ENCODE measurements around the gene SCAPER.
"Not testable (repeated sequence)": the region's sequence is repeated elsewhere in the genome, so short reads cannot be mapped to it uniquely, and the experiment has no call there.

The SCAPER gene

GRCh38 chr15:76313731-76314130 lies 591.4 kb downstream of the SCAPER start:
- no peak overlapping the region for H3K27ac ChIP-seq (ENCODE audit: low read depth, low read length)
- peaks cover 9% of the 10 kb centered on the region in 2 donors for H3K4me1 ChIP-seq (ENCODE audit: control insufficient read depth in 1 of 2, insufficient read depth in 2 of 2, low read length in 2 of 2)

GRCh38 chr15:76313175-76313567 lies 592.0 kb downstream of the SCAPER start:
- not testable (repeated sequence) for H3K4me1 ChIP-seq (ENCODE audit: control insufficient read depth in 1 of 2, insufficient read depth in 2 of 2, low read length in 2 of 2); H3K9me3 ChIP-seq (ENCODE audit: control insufficient read depth in 1 of 2, low read length in 2 of 2); H3K27ac ChIP-seq (ENCODE audit: low read depth, low read length); H3K36me3 ChIP-seq (ENCODE audit: control insufficient read depth in 1 of 2, insufficient read depth in 2 of 2, low read length in 2 of 2); H3K4me3 ChIP-seq (ENCODE audit: low read depth in 1 of 2, low read length in 2 of 2); H3K9ac ChIP-seq (ENCODE audit: low read depth in 1 of 2, low read length in 2 of 2); H3K27me3 ChIP-seq (ENCODE audit: control insufficient read depth in 1 of 2, insufficient read depth in 2 of 2, low read length in 2 of 2)

More at GRCh38 chr15:76313731-76314130, 591.4 kb downstream of the SCAPER start:
- Histone ChIP-seq H3K36me3 (ENCODE audit: control insufficient read depth in 1 of 2, insufficient read depth in 2 of 2, low read length in 2 of 2) (no peaks in the 10 kb centered on the region), H3K9me3 (ENCODE audit: control insufficient read depth in 1 of 2, low read length in 2 of 2) (no peaks in the 10 kb centered on the region), H3K27me3 (ENCODE audit: control insufficient read depth in 1 of 2, insufficient read depth in 2 of 2, low read length in 2 of 2) (no peaks in the 10 kb centered on the region), H3K4me3 (ENCODE audit: low read depth in 1 of 2, low read length in 2 of 2) (no peak overlapping the region), H3K9ac (ENCODE audit: low read depth in 1 of 2, low read length in 2 of 2) (no peak overlapping the region)

- Histone ChIP-seq H3K4me3 (ENCODE audit: low read depth in 1 of 2, low read length in 2 of 2) (no peak overlapping the region), H3K27me3 (ENCODE audit: control insufficient read depth in 1 of 2, insufficient read depth in 2 of 2, low read length in 2 of 2) (no peaks in the 10 kb centered on the region), H3K4me1 (ENCODE audit: control insufficient read depth in 1 of 2, insufficient read depth in 2 of 2, low read length in 2 of 2) (peaks cover 9% of the 10 kb centered on the region in 2 donors), H3K9ac (ENCODE audit: low read depth in 1 of 2, low read length in 2 of 2) (no peak overlapping the region), H3K9me3 (ENCODE audit: control insufficient read depth in 1 of 2, low read length in 2 of 2) (no peaks in the 10 kb centered on the region), H3K27ac (ENCODE audit: low read depth, low read length) (no peak overlapping the region), H3K36me3 (ENCODE audit: control insufficient read depth in 1 of 2, insufficient read depth in 2 of 2, low read length in 2 of 2) (no peaks in the 10 kb centered on the region)
Measured at GRCh38 chr15:76312540-76313174, 592.5 kb downstream of the SCAPER start.

- Histone ChIP-seq H3K9me3 (ENCODE audit: control insufficient read depth in 1 of 2, low read length in 2 of 2) (no peaks in the 10 kb centered on the region), H3K4me3 (ENCODE audit: low read depth in 1 of 2, low read length in 2 of 2) (peak within 1 kb of the TSS; percentile 78 to 84), H3K27me3 (ENCODE audit: control insufficient read depth in 1 of 2, insufficient read depth in 2 of 2, low read length in 2 of 2) (no peaks in the 10 kb centered on the region), H3K4me1 (ENCODE audit: control insufficient read depth in 1 of 2, insufficient read depth in 2 of 2, low read length in 2 of 2) (peaks cover 9% of the 10 kb centered on the region in 2 donors), H3K36me3 (ENCODE audit: control insufficient read depth in 1 of 2, insufficient read depth in 2 of 2, low read length in 2 of 2) (no peaks in the 10 kb centered on the region), H3K27ac (ENCODE audit: low read depth, low read length) (peak within 1 kb of the TSS; percentile 80), H3K9ac (ENCODE audit: low read depth in 1 of 2, low read length in 2 of 2) (peak within 1 kb of the TSS; percentile 93 to 94)
Measured at GRCh38 chr15:76311100-76311953, 593.8 kb downstream of the SCAPER start, which contains the start of gene ETFA. Gene ETFA, minus strand, starts transcription at chr15:76311469. Its CDS starts 81 bp downstream, at chr15:76311388.

GRCh38 chr15:76310475-76311099 lies 594.6 kb downstream of the SCAPER start:
- Histone ChIP-seq H3K4me1 (ENCODE audit: control insufficient read depth in 1 of 2, insufficient read depth in 2 of 2, low read length in 2 of 2) (peaks cover 9% of the 10 kb centered on the region in 2 donors), H3K9ac (ENCODE audit: low read depth in 1 of 2, low read length in 2 of 2) (peak overlapping the region; percentile 93 to 94), H3K27me3 (ENCODE audit: control insufficient read depth in 1 of 2, insufficient read depth in 2 of 2, low read length in 2 of 2) (no peaks in the 10 kb centered on the region), H3K4me3 (ENCODE audit: low read depth in 1 of 2, low read length in 2 of 2) (peak overlapping the region; percentile 78 to 84), H3K27ac (ENCODE audit: low read depth, low read length) (peak overlapping the region; percentile 80), H3K9me3 (ENCODE audit: control insufficient read depth in 1 of 2, low read length in 2 of 2) (no peaks in the 10 kb centered on the region), H3K36me3 (ENCODE audit: control insufficient read depth in 1 of 2, insufficient read depth in 2 of 2, low read length in 2 of 2) (no peaks in the 10 kb centered on the region)

- no peak overlapping the region for H3K27ac ChIP-seq (ENCODE audit: low read depth, low read length)
- no peaks in the 10 kb centered on the region for H3K9me3 ChIP-seq (ENCODE audit: control insufficient read depth in 1 of 2, low read length in 2 of 2)
- H3K4me3 ChIP-seq (ENCODE audit: low read depth in 1 of 2, low read length in 2 of 2), result peak overlapping the region; percentile 78 to 84
- H3K4me1 ChIP-seq (ENCODE audit: control insufficient read depth in 1 of 2, insufficient read depth in 2 of 2, low read length in 2 of 2), result peaks cover 9% of the 10 kb centered on the region in 2 donors
- no peaks in the 10 kb centered on the region for H3K27me3 ChIP-seq (ENCODE audit: control insufficient read depth in 1 of 2, insufficient read depth in 2 of 2, low read length in 2 of 2)
- H3K36me3 ChIP-seq (ENCODE audit: control insufficient read depth in 1 of 2, insufficient read depth in 2 of 2, low read length in 2 of 2), result no peaks in the 10 kb centered on the region
- H3K9ac ChIP-seq (ENCODE audit: low read depth in 1 of 2, low read length in 2 of 2), result peak overlapping the region; percentile 93 to 94
Measured at GRCh38 chr15:76309601-76310330, 595.4 kb downstream of the SCAPER start.

- H3K27me3 ChIP-seq (ENCODE audit: control insufficient read depth in 1 of 2, insufficient read depth in 2 of 2, low read length in 2 of 2), result no peaks in the 10 kb centered on the region
- H3K4me1 ChIP-seq (ENCODE audit: control insufficient read depth in 1 of 2, insufficient read depth in 2 of 2, low read length in 2 of 2), result peaks cover 5 to 7% of the 10 kb centered on the region in 2 donors
- H3K27ac ChIP-seq (ENCODE audit: low read depth, low read length), result no peak overlapping the region
- H3K9ac ChIP-seq (ENCODE audit: low read depth in 1 of 2, low read length in 2 of 2), result no peak overlapping the region
- no peaks in the 10 kb centered on the region for H3K9me3 ChIP-seq (ENCODE audit: control insufficient read depth in 1 of 2, low read length in 2 of 2)
- H3K36me3 ChIP-seq (ENCODE audit: control insufficient read depth in 1 of 2, insufficient read depth in 2 of 2, low read length in 2 of 2), result no peaks in the 10 kb centered on the region
- H3K4me3 ChIP-seq (ENCODE audit: low read depth in 1 of 2, low read length in 2 of 2), result no peak overlapping the region
Measured at GRCh38 chr15:76303909-76304308, 601.2 kb downstream of the SCAPER start.

- H3K27ac ChIP-seq (ENCODE audit: low read depth, low read length), result no peak overlapping the region
- H3K4me3 ChIP-seq (ENCODE audit: low read depth in 1 of 2, low read length in 2 of 2), result no peak overlapping the region
- H3K27me3 ChIP-seq (ENCODE audit: control insufficient read depth in 1 of 2, insufficient read depth in 2 of 2, low read length in 2 of 2), result no peaks in the 10 kb centered on the region
- peaks cover 7 to 13% of the 10 kb centered on the region in 2 donors for H3K4me1 ChIP-seq (ENCODE audit: control insufficient read depth in 1 of 2, insufficient read depth in 2 of 2, low read length in 2 of 2)
- H3K36me3 ChIP-seq (ENCODE audit: control insufficient read depth in 1 of 2, insufficient read depth in 2 of 2, low read length in 2 of 2), result no peaks in the 10 kb centered on the region
- H3K9ac ChIP-seq (ENCODE audit: low read depth in 1 of 2, low read length in 2 of 2), result no peak overlapping the region
- no peaks in the 10 kb centered on the region for H3K9me3 ChIP-seq (ENCODE audit: control insufficient read depth in 1 of 2, low read length in 2 of 2)
Measured at GRCh38 chr15:76299786-76300185, 605.4 kb downstream of the SCAPER start.

GRCh38 chr15:76298986-76299385 lies 606.2 kb downstream of the SCAPER start:
- no peaks in the 10 kb centered on the region for H3K36me3 ChIP-seq (ENCODE audit: control insufficient read depth in 1 of 2, insufficient read depth in 2 of 2, low read length in 2 of 2)
- H3K4me3 ChIP-seq (ENCODE audit: low read depth in 1 of 2, low read length in 2 of 2), result no peak overlapping the region
- peaks cover 7 to 13% of the 10 kb centered on the region in 2 donors for H3K4me1 ChIP-seq (ENCODE audit: control insufficient read depth in 1 of 2, insufficient read depth in 2 of 2, low read length in 2 of 2)
- H3K27ac ChIP-seq (ENCODE audit: low read depth, low read length), result no peak overlapping the region
- H3K9me3 ChIP-seq (ENCODE audit: control insufficient read depth in 1 of 2, low read length in 2 of 2), result no peaks in the 10 kb centered on the region
- no peak overlapping the region for H3K9ac ChIP-seq (ENCODE audit: low read depth in 1 of 2, low read length in 2 of 2)
- no peaks in the 10 kb centered on the region for H3K27me3 ChIP-seq (ENCODE audit: control insufficient read depth in 1 of 2, insufficient read depth in 2 of 2, low read length in 2 of 2)
